Testis (tissue), 2 donors: ENCODE measurements around the gene STIM1.

ENCODE experiments used
- POLR2A ChIP-seq: fragments of 450-650 bp; IDR thresholded peaks from one replicate; pipeline ENCODE4 v1.6.1; 2017; ENCODE audit warnings: antibody characterized with exemption, mild to moderate bottlenecking, moderate library complexity
- TF ChIP-seq, protein P1 (sequence below), 3 experiments: fragments of 450-650 bp in 2 of 3; fragments of 200-600 bp in 1 of 3; sonication (generic) in 1 of 3; IDR thresholded peaks; one replicate each; pipeline ENCODE4 v1.5.1; 2016 to 2019; ENCODE audit warnings: antibody characterized with exemption in 3 of 3, mild to moderate bottlenecking in 2 of 3, moderate library complexity in 1 of 3

DNA sequence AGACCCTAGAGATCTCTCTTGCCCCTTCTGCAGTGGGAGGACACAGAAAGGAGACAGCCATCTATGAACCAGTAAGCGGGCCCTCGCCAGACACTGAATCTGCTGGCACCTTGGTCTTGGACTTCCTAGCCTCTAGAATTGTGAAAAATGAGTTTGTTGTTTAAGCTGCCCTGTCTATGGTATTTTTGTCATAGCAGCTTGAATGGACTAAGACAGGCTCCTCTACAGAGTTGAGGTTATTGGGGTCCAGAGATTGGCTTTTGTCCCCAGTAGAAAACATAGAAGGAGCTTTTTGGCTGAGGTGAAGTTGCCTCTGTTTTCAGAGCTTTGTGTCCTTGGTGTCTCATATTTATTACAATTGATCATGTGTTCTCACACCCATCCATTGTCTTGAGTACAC is 77.2 kb downstream of the STIM1 start:
- TF ChIP-seq, protein P1, sequence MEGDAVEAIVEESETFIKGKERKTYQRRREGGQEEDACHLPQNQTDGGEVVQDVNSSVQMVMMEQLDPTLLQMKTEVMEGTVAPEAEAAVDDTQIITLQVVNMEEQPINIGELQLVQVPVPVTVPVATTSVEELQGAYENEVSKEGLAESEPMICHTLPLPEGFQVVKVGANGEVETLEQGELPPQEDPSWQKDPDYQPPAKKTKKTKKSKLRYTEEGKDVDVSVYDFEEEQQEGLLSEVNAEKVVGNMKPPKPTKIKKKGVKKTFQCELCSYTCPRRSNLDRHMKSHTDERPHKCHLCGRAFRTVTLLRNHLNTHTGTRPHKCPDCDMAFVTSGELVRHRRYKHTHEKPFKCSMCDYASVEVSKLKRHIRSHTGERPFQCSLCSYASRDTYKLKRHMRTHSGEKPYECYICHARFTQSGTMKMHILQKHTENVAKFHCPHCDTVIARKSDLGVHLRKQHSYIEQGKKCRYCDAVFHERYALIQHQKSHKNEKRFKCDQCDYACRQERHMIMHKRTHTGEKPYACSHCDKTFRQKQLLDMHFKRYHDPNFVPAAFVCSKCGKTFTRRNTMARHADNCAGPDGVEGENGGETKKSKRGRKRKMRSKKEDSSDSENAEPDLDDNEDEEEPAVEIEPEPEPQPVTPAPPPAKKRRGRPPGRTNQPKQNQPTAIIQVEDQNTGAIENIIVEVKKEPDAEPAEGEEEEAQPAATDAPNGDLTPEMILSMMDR (IDR thresholded peaks at IDR 0.05): no peak
- TF ChIP-seq POLR2A: no peak
